Adipose tissue (tissue), 3 donors: Measurements from ENCODE around the gene CENPP. TPM values are rescaled to one million over a fixed set of nuclear protein-coding genes. Genes with fewer than 3 reads are reported as not detected.

Experiments
- H3K27ac ChIP-seq: one replicate; pipeline ENCODE4 v1.5.1; 2013; ENCODE audit warnings: low read depth, low read length
- whole genome bisulfite sequencing, 3 donors: extraction: QIAGEN DNeasy Blood & Tissue Kit; methylation state at CpG; one replicate each; pipeline ENCODE4 v1.1.7; 2013; 5-methylcytosine and 5-hydroxymethylcytosine counted together
- polyA plus RNA-seq, 3 donors: library from polyadenylated mRNA; stranded (reverse); fragments of 200-250 nt; gene quantifications; one replicate each; pipeline ENCODE4 v1.2.3, GENCODE V29; 2013
- donor health status: healthy with polysubstance abuse.
- donor health status: Bipolar disorder and iron deficiency.
- donor health status: healthy.

The CENPP gene
- polyA plus RNA-seq, 3 donors: 1.3 to 2.2 (median 1.5) TPM

DNA sequence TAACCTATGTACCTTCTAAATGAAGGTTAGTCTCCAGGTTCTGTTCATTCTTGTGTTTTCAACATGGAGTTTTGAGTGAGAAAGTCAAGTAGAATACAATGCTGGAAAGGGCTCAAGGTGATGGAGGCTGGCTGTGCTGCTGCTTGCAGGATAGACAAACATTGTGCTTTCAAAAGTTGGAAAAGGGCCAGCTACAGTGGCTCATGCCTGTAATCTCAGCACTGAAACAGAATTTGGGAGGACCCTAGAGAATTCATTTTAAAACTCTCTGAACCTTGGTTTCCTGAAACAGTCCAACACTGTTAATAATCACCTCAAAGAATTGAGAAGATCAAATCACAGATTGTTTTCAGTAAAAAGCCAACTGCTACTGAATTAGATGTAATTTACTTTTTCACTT lies 16.9 kb upstream of the CENPP start:
- no peak overlapping the region for H3K27ac ChIP-seq

DNA sequence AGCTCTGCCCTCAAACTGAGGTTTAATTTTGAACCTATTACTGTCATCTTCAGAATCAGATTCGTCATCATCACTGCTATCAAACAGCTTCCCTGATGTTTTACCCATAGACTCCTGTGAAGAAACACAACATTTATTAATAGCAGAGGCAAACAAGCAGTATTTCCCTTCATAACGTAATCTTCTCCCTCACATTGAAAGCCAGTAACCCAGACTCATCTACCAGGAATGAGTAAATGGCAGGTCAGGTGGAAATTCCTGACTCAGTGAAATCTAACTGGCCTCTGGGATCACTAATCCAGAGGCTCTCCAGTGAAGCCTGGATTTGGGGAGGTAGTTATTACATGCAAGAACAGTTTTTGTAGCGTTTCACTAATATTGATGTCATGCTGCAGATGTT lies 15.2 kb upstream of the CENPP start:
- H3K27ac ChIP-seq: no peak overlapping the region
- 88 to 94% (median 89%) methylated on average over 3 of the region's 3 CpGs for WGBS, 3 donors

DNA sequence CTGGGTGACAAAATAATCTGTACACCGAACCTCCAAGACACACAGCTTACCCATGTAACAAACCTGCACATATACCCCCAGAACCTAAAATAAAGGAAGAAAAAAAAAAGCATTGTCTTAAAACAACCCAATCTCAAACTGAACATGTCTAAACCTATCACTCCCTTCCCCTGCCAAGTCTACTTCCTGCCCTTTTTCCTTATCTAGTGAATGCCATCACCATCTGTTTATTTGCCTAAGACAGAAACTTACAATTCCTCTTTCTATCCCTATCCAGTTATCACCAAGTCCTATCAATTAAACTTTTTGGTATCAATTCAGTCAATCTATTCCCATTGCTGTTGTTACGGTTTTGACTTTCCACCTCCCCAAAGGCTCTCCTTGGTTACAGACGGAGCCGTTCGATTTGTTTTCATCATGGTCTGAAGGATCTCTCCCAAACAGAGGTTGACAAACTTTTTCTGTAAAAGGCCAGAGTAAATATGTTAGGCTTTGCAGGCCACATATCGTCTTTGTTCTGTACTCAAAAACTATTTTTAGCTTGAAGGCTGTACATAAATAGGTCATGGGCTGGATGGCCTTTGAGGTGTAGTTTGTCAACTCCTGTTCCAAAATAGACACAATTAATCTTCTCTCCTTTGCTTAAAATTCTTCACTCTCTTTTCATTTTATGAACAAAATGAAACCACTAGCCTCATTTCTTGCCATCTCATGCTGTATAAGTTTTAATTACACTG lies 12.7 kb upstream of the CENPP start:
- no peak overlapping the region for H3K27ac ChIP-seq
- 59 to 72% (median 65%) methylated on average over 6 of the region's 6 CpGs for WGBS, 3 donors

DNA sequence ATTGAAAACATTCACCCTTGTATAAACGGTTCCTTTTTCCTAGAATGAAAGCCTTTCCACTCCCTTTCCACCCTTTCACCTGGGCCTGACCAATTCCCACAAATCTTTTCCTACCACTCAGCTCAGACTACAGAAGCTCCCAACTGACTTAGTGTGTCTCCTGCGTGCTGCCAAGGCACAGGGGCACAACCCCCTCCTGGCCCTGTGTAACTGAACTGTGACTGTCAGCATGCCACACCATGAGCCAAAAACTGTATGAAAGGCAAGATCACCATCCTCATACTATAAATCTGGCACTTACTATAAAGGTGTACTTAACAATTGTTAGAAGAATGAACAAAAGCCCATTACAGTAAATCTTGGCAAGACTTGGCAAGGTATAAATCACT lies 12.1 kb upstream of the CENPP start:
- WGBS, 3 donors: 59 to 89% (median 70%) methylated on average over 2 of the region's 2 CpGs
- no peak overlapping the region for H3K27ac ChIP-seq

DNA sequence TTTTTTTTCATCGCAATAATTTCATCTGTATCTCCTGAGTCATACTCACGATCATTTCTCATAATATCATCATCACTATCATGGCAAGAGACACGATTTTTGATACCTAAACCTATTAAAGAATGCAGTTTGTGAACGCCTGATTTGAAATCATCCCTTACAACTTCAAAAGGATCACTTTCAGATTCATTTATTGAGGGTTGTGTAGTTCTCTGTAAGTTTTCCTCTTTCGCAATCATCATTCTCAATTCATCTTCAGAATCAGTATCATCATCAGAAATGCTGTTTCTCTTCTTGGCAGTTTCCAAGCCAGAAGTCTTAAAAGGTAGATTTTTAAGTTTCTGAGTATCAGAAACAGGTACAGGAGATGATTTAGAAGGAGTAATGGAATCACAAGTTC lies 10.3 kb upstream of the CENPP start:
- WGBS, 3 donors: 89 to 94% (median 89%) methylated on average over 5 of the region's 5 CpGs
- H3K27ac ChIP-seq: no peak overlapping the region

DNA sequence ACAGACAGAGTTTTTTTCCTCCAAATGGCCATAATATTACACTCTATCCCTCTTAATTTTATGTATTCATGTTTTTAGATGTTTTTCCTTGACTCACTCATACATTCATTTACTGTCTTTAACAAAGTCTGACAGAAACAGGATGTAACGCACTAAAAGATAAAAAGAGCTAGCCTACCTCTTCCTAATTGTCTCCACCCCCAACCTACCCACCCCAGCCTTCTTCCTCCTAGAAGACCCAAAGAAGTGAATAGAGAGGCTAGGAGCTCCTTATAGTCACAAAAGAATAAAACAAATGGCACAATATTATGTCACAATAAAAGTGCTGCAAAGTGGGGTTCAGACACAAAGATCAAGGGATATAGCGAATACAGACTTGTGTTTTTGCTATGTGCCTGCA lies 1.3 kb upstream of the CENPP start:
- no peak overlapping the region for H3K27ac ChIP-seq
- 16 to 20% (median 17%) methylated on average over 2 of the region's 2 CpGs for WGBS, 3 donors

DNA sequence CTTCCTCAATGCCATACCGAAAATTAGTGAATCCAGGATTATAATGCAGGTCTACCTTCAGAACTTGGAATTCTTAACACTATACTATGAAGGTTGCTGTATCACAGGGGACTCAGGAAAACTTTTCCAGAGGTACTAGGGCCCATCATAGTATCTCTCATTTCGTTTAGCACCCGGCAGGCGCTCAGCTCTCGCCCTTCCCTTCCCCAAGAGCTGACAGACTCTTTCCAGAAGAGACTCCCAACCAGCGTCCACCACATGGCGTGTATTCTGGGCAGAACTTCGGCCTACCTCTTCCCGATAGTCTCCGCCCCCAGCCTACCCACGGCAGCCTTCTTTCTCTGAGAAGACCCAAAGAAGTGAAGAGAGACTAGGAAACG lies 874 bp upstream of the CENPP start:
- 0 to 1% (median 0%) methylated on average over 12 of the region's 12 CpGs for WGBS, 3 donors

DNA sequence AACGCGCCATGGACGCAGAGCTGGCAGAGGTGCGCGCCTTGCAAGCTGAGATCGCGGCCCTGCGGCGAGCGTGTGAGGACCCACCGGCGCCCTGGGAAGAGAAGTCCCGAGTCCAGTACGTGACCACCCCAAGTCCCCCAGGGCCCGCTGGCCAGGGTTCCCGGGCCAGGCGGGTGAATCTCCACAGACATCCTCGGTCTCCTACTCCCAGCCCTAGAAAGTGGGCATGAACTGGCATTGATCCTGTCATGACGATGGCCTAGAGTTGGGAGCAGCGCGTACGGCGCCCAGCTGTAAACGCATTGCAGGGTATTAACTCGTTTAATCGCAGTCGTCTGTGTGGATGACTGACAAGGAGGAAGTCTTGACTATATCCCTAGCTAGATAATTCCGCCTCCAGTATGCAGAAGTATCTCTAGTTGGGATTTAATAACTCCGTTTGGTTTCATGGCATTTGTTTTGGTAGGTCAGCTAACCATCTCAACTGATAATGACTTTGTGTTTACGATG lies 293 bp downstream of the CENPP start:
- WGBS, 3 donors: 1% methylated on average over 26 to 30 of the region's 30 CpGs
- no peak overlapping the region for H3K27ac ChIP-seq

More for the DNA sequence above, 874 bp upstream of the CENPP start:
- peak overlapping the region; percentile 95 for H3K27ac ChIP-seq

DNA sequence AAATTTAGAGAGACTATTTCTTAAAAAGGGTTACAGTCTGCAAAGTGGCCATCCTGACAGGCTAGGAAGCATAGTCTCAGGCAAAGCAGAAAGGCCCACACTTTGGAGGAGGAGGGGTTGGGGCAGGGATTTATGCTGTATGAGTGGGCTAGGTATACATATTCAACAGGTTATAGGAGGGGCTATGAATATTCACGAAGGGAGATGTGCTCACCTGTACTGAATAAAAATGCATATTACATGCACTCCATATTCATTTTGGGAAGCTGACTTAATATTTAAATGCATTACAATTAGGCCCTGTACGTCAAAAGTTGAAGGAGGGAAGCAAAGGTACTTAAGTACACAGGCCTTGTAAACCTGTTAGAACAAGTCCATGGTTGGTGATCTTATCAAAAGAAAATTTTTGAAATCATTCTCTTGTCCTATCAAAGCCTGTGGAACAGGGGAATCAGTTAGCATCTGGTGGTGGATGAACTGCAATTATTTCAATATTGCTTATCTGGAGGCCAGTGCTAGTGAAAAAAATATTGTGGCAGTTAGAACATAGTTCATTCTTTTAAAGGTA lies 1.6 kb downstream of the CENPP start:
- H3K27ac ChIP-seq: no peak overlapping the region
- 70 to 81% (median 79%) methylated on average over 2 of the region's 2 CpGs for WGBS, 3 donors

DNA sequence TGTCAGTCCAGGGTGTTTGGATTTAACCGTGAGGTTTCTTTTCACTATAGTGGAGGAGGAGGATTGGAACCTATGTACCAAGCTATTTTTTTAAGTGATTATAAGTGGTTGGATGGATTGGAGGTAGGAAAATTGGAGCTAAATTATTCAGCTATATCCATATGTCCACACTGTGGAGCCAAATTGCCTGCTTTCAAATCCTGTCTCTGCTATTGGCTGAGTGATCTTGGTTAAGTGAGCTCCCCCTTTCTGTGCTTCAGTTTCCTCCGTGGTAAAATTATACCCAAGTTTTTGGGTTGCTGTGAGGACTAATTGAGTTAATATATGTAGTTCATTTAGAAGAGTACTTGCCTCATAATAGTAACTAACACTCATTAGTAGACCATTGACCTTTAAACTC lies 2.5 kb downstream of the CENPP start:
- WGBS, 3 donors: 42 to 48% (median 46%) methylated on average over 2 of the region's 2 CpGs
- no peak overlapping the region for H3K27ac ChIP-seq

DNA sequence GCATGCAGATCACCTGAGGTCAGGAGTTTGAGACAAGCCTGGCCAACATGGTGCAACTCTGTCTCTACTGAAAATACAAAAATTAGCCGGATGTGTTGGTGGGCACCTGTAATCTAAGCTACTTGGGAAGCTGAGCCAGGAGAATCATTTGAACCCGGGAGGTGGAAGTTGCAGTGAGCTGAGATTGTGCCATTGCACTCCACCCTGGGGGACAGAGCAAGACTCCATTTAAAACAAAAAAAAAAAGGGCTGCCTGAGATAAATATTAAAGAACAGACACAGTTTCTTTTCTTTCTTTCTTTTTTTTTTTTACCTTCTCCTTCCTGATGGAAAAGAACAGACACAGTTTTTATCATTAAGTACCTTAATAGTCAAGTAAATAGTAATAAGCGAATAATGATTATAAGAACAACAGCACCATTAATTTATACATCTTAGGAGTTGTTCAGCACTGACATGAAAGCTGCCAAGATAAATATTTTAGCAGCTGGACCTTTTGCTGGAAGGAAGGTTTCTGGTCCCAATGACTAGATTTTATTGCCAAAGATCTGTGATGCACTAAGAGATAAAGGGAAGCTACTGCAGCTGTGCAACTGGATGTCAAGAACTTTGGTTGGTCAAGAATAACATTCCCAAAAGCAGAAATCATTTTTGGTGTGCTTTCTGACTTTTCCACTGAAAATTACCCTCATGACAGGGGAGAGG lies 7.0 kb downstream of the CENPP start:
- no peak overlapping the region for H3K27ac ChIP-seq
- 67 to 77% (median 76%) methylated on average over 3 of the region's 3 CpGs for WGBS, 3 donors

DNA sequence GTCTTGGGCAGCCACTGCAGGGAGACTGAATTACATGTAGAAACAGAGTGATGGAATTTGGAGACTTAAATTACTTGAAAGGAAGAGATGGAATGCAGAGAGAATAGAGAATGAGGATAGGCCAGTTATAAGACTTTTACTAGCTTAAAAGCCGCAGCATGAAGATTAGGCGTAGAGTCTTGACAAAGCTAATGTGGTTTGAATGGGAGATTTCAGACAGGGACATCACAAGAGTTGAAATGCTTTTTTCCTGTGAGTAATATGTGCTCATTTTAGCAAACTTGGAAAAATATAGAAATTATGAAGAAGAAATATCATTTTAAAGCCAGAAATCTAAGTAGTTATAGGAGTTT lies 7.5 kb downstream of the CENPP start:
- no peak overlapping the region for H3K27ac ChIP-seq
- 92 to 97% (median 97%) methylated on average over 2 of the region's 2 CpGs for WGBS, 3 donors

DNA sequence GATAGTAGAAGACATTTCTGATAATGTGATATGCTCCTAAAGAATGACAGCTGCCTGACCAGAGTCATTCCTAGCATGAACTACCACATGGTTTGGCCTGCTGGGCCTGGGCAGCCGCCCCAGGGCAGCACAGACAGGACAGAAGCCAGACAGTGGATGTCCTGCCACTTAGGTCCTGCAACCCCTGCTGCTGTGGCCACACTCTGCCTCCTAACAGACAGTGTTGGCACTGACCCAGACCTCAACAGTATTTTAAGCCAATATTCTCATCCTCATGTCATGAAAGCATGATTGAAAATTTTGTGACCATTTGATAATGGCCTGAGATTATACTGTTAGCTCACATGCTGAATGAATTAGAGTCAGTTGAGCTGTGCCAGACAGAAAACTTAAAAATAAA lies 15.8 kb downstream of the CENPP start:
- H3K27ac ChIP-seq: no peak overlapping the region
- WGBS, 3 donors: 93 to 100% (median 97%) methylated on average over 1 of the region's 1 CpG

DNA sequence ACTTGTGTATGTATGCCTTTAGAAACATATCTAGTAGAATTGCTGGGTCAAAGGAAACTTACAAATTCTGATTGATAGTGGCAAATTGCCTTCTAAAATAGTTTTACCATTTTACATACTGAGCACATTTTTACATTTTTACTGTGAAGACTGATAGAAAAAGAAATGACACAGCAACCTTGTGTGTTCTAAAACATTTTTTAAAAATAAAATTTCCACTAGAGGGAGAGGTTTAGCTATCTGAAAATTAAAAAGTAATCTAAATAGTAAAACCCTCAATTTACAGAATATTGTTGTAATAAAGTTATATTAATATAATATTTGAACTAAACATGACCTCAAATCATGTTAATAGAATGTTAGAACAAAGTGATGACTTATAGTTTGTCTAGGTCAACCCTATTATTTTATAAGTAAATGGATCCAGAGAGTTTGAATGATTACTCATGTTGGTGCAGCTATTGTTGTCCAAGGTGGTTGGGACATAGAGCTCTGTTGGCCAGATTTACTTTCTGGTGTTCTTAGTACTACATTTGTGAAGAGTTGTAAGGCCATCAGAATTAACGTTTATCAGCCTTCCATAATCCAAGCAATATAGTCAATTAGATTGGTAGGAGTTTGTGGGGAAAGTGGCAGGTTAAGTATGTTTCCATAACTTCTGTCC lies 17.2 kb downstream of the CENPP start:
- H3K27ac ChIP-seq: no peak overlapping the region
- WGBS, 3 donors: 62 to 92% (median 74%) methylated on average over 1 of the region's 1 CpG

DNA sequence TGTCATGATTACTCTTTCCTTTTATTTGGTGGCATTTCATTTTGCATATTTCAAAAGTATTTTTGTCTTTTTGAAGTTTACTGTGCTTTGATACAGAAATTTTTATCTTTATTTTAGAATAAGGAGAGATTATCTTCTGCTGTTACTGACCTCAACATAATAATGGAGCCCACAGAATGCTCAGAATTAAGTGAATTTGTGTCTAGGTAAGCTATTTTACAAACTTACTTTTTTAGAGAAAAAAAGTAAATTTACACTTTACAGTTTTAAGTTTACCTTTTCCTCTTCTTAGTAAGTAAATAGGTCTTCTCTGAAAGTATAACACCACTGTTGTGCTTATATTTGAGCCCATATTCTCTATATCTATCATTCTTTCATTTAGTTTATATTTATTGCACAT lies 19.8 kb downstream of the CENPP start:
- no peak overlapping the region for H3K27ac ChIP-seq

DNA sequence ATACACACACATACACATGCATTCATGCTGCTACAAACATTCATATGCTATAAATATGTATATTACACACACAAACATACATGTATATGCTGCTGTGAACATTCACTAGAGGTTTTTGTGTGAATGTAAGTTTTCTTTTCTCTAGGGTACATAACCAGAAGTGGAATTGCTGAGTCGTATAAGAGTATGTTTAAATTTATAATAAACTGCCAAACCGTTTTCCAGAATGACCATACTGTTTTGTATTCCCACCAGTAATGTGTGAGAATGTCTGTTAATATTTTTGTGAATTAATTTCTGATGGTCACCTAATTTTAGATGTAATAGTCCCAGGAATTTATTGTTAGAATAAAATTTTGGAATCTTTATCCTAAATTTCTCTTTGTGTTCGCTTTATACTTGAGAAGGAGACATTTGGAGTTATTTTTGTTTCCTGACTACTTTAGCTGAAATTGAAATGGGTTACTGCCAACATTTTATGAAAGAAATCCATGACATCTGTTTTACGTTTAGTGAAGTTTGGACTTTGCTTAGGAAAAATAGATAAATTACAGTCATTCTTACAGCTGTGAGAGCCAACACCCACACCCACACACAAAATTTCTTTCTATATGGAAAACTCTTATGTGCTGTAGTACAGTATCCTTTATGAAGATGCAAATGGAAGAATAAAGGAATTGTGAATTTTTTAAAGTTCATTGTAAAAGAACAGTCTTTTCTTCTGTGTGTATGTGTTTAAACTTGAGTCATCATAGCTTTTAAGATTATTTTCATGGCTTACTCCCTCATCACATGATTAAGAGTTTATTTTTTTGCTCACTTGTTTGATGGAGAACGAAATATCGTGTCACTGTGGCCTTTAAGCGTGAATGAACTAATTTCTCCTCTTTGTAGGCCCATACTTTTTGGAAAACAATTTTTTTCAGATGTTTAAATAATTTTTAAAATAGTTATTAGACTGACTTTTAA lies 24.3 kb downstream of the CENPP start:
- WGBS, 3 donors: 49 to 71% (median 60%) methylated on average over 7 of the region's 7 CpGs
- H3K27ac ChIP-seq: no peak overlapping the region

DNA sequence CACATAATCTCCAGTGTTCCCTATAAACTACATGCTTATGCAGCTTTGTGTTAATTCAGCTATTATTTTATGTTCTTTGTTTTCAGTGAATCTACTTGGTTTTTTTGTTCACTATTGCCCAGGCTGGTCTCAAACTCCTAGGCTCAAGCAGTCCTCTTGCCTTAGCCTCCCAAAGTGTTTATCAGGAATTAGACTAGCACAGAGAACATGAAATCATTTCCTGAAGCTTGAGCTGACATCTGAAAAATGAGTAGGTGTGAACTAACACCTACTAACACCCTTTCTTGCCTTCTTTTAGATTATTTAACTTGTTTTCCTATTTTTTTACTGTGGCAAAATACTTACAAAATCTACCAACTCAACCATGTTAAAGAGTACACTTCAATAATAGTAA lies 25.0 kb downstream of the CENPP start:
- no peak overlapping the region for H3K27ac ChIP-seq

DNA sequence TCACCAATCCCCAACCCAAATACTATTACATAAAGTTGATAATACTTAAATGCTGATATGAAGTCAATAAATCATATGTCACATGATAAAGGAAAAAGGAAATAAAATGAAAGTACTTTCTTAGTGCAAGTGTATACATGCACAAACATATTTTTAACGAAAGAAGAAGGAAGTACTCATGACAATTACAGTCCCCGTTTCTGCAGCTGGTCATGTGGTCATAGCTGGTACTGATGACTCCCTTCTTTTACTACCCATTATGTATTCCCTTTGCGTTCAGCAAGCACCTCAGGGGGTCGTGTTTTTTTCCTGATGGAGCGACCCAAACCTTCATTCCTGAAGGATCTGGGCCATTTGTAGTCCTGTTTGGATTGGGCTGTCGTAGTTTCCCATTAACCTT lies 27.3 kb downstream of the CENPP start:
- no peak overlapping the region for H3K27ac ChIP-seq
- 64 to 94% (median 80%) methylated on average over 6 of the region's 6 CpGs for WGBS, 3 donors
